Measurements from ENCODE around the gene SCG3. TPM values are rescaled to one million over a fixed set of nuclear protein-coding genes. Genes with fewer than 3 reads are reported as not detected.

SCG3 gene
- total RNA-seq, 1 experiment from 2014 or later = not detected

GRCh38 chr15:51751697-51752683 is 70.7 kb downstream of the SCG3 start:
- DNase-seq (ENCODE audit: low spot score) = peak; percentile 66
- in situ Hi-C loops (cut with HindIII; ENCODE audit: low sequenced_read_pairs) = no loop called here

- in situ Hi-C loops (cut with HindIII; ENCODE audit: low sequenced_read_pairs) = no loop called here
Measured at GRCh38 chr15:51752888-51753287, 71.6 kb downstream of the SCG3 start.

GRCh38 chr15:51754267-51754666 is 73.0 kb downstream of the SCG3 start:
- in situ Hi-C loops (cut with HindIII; ENCODE audit: low sequenced_read_pairs) = no loop called here

More at GRCh38 chr15:51752888-51753287, 71.6 kb downstream of the SCG3 start:
- no peak for DNase-seq (ENCODE audit: low spot score)

GRCh38 chr15:51755790-51756189 is 74.5 kb downstream of the SCG3 start:
- in situ Hi-C loops (cut with HindIII; ENCODE audit: low sequenced_read_pairs) = no loop called here
- DNase-seq (ENCODE audit: low spot score) = no peak

More at GRCh38 chr15:51754267-51754666, 73.0 kb downstream of the SCG3 start:
- DNase-seq (ENCODE audit: low spot score) = no peak

- DNase-seq (ENCODE audit: low spot score) = no peak
- in situ Hi-C loops (cut with HindIII; ENCODE audit: low sequenced_read_pairs) = no loop called here
Measured at GRCh38 chr15:51756482-51756881, 75.2 kb downstream of the SCG3 start.

- DNase-seq (ENCODE audit: low spot score) = no peak
- in situ Hi-C loops (cut with HindIII; ENCODE audit: low sequenced_read_pairs) = no loop called here
Measured at GRCh38 chr15:51757450-51757849, 76.1 kb downstream of the SCG3 start.

GRCh38 chr15:51758645-51759044 is 77.3 kb downstream of the SCG3 start:
- in situ Hi-C loops (cut with HindIII; ENCODE audit: low sequenced_read_pairs) = no loop called here
- peak; percentile 97 for DNase-seq (ENCODE audit: low spot score)

- peak; percentile 72 for DNase-seq (ENCODE audit: low spot score)
- in situ Hi-C loops (cut with HindIII; ENCODE audit: low sequenced_read_pairs) = no loop called here
Measured at GRCh38 chr15:51759557-51760070, 78.3 kb downstream of the SCG3 start.

GRCh38 chr15:51760805-51761204 is 79.5 kb downstream of the SCG3 start:
- no peak for DNase-seq (ENCODE audit: low spot score)
- in situ Hi-C loops (cut with HindIII; ENCODE audit: low sequenced_read_pairs) = no loop called here

GRCh38 chr15:51765751-51766150 is 84.4 kb downstream of the SCG3 start:
- in situ Hi-C loops (cut with HindIII; ENCODE audit: low sequenced_read_pairs) = no loop called here
- DNase-seq (ENCODE audit: low spot score) = peak; percentile 38

GRCh38 chr15:51766341-51766740 is 85.0 kb downstream of the SCG3 start:
- peak; percentile 29 for DNase-seq (ENCODE audit: low spot score)
- in situ Hi-C loops (cut with HindIII; ENCODE audit: low sequenced_read_pairs) = no loop called here

- peak; percentile 49 for DNase-seq (ENCODE audit: low spot score)
- in situ Hi-C loops (cut with HindIII; ENCODE audit: low sequenced_read_pairs) = no loop called here
Measured at GRCh38 chr15:51768018-51768417, 86.7 kb downstream of the SCG3 start.

Other genes with a start within 250 kb of the SCG3 start
- gene DMXL2, start 58.7 kb upstream of the SCG3 start, total RNA-seq (2014; rRNA removed; shearing (Covaris generic)) = 21.3 and 25.0 TPM in 2 replicates
- gene LYSMD2, start 56.2 kb downstream of the SCG3 start, total RNA-seq (2014; rRNA removed; shearing (Covaris generic)) = not detected in 2 replicates
- gene TMOD2, start 70.1 kb downstream of the SCG3 start, total RNA-seq (2014; rRNA removed; shearing (Covaris generic)) = 0.03 TPM in 1 of 2 replicates, not detected in the other
- gene TMOD3, start 148.2 kb downstream of the SCG3 start, total RNA-seq (2014; rRNA removed; shearing (Covaris generic)) = 20.4 and 28.8 TPM in 2 replicates